Body of pancreas (tissue), 4 donors: Measurements from ENCODE around the gene ICE2. TPM values are rescaled to one million over a fixed set of nuclear protein-coding genes. Genes with fewer than 3 reads are reported as not detected.

ENCODE experiments used
- ATAC-seq: fragments of 150-250 bp; one replicate; pipeline ENCODE4 v1.9.1; 2016
- DNase-seq, 4 donors: peaks; one replicate each; pipeline ENCODE4 v3.0.0-alpha.2; 2019
- H3K27ac ChIP-seq, 4 donors: fragments of 200-600 bp; sonication (generic); 1 replicate in 3 of 4; 2 replicates in 1 of 4; pipeline versions ENCODE4 v1.5.1 to v1.6.1; 2016 to 2019; ENCODE audit warnings: mild to moderate bottlenecking in 1 of 4, mixed read lengths in 1 of 4, moderate library complexity in 1 of 4
- H3K27me3 ChIP-seq, 2 donors: fragments of 200-600 bp; sonication (generic); one replicate each; pipeline ENCODE4 v1.6.0; 2016; ENCODE audit warnings: mild to moderate bottlenecking in 1 of 2
- H3K36me3 ChIP-seq, 2 donors: fragments of 200-600 bp; sonication (generic); replicated peaks in 1 of 2; 2 replicates each; pipeline ENCODE4 v1.5.1; 2016; ENCODE audit warnings: low read depth in 2 of 2; ENCODE audit not compliant: insufficient read depth in 1 of 2
- H3K4me1 ChIP-seq: fragments of 200-600 bp; sonication (generic); one replicate; pipeline ENCODE4 v1.6.0; 2016
- H3K4me3 ChIP-seq, 2 donors: fragments of 200-600 bp; sonication (generic); 1 replicate in 1 of 2; 2 replicates in 1 of 2; pipeline ENCODE4 v1.5.1; 2016 to 2019
- H3K9me3 ChIP-seq, 3 donors: fragments of 200-600 bp; sonication (generic); 1 replicate in 2 of 3; 2 replicates in 1 of 3; pipeline ENCODE4 v1.5.1; 2016
- CTCF ChIP-seq, 7 experiments: fragments of 450-650 bp in 4 of 7; fragments of 200-600 bp in 3 of 7; sonication (generic) in 3 of 7; IDR thresholded peaks; one replicate each; pipeline ENCODE4 v1.5.1; 2016 to 2019; ENCODE audit warnings: antibody characterized with exemption in 7 of 7
- POLR2A ChIP-seq, 3 donors: fragments of 450-650 bp; IDR thresholded peaks; one replicate each; pipeline ENCODE4 v1.6.1; 2016; ENCODE audit warnings: antibody characterized with exemption in 3 of 3, mild to moderate bottlenecking in 2 of 3
- WGBS, 2 donors: methylation state at CpG; one replicate each; pipeline ENCODE4 v1.1.5; 2017; 5-methylcytosine and 5-hydroxymethylcytosine counted together
- intact Hi-C: fragments of 100-400 bp; cut with DNase I; formaldehyde crosslinking; loops from one replicate; pipeline ENCODE4 v1.15.1; 2023
- total RNA-seq, 2 donors: library from RNA; depleted of rRNA; stranded (reverse); fragments of >200 nt; gene quantifications; one replicate each; pipeline ENCODE4 v1.1.0, GENCODE V29; 2016

ICE2 gene
- total RNA-seq, 2 donors from 2014 or later: 20.1 to 24.4 TPM

DNA sequence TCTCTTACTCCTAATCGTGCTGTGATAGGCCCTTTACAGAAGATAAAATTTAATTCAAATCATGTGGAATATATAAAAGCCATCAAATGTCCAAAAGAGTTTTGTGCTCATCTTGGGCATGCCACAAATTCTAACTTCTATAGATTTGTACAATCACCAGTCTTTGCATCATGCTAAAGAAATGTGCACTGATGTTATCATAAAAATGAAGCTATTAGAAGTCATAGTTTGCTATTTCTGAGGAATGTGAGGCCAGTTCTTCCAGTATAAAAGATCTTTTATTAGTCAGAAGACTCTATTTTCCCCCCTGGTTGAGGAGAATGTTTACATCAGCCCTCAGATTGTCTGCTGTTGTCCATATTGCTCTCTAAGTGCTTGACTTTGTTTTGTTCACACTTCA, 79.0 kb downstream of the ICE2 start:
- no peaks in the 10 kb centered on the region for H3K27me3 ChIP-seq
- intact Hi-C loops: no loop called here
- H3K36me3 ChIP-seq: no peaks in the 10 kb centered on the region
- H3K9me3 ChIP-seq: no peaks in the 10 kb centered on the region
- no peak for TF ChIP-seq CTCF (IDR thresholded peaks at IDR 0.05)
- TF ChIP-seq POLR2A (IDR thresholded peaks at IDR 0.05): no peak
- ATAC-seq (no peak), DNase-seq (no peak)
- H3K4me3 ChIP-seq: no peak overlapping the region
- H3K4me1 ChIP-seq: peaks cover 26% of the 10 kb centered on the region
- peak overlapping the region in 1 of 4 donors; percentile 97 for H3K27ac ChIP-seq
- WGBS, 2 donors: 32 to 44% methylated on average over 1 of the region's 1 CpG

- H3K27me3 ChIP-seq: no peaks in the 10 kb centered on the region
- ATAC-seq (no peak), DNase-seq (peak in 1 of 4 donors; percentile 23)
- H3K4me1 ChIP-seq: peaks cover 31% of the 10 kb centered on the region
- 62 to 63% methylated on average over 21 of the region's 21 CpGs for WGBS, 2 donors
- no peaks in the 10 kb centered on the region for H3K36me3 ChIP-seq
- intact Hi-C loops: no loop called here
- H3K4me3 ChIP-seq: no peak overlapping the region
- H3K27ac ChIP-seq: peak overlapping the region in 2 of 4 donors; percentile 97 to 98
- no peaks in the 10 kb centered on the region for H3K9me3 ChIP-seq
- TF ChIP-seq POLR2A (IDR thresholded peaks at IDR 0.05) (no peak), CTCF (IDR thresholded peaks at IDR 0.05) (no peak)
Measured at GRCh38 chr15:60399246-60399915, 79.6 kb downstream of the ICE2 start.

DNA sequence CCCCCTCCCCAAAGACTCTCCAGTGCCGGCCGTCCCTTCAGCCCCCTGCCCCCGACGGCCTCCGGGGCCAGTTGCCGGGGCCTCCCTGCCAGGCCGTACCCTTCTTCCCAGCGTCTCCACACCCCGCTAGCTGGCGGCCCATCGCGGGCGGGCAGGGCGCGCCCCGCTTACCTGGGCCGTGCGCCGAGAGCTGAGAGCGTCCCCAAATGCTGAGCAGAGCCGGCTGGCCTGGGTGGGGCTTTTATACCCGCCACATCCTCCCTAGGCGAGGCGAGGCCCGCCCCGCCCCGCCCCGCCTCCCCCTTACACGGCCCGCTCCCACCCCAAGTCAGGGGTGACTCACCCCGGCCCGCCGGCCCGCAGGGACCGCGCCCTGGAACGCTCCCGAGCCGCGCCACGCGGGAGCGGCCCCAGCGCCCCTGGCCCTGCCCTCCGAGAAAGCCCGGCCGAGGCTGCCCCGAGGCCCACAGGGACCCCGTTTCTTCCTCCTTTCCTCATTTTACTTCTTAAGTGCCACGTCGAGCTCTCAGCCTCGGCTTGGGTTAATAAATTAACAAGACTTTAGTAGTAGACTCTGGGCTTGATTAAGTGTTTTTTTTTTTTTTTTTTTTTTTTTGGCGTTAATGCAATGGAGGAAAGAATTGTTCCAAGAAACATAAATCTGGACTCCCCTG, 81.0 kb downstream of the ICE2 start, which contains the start of gene ANXA2:
Gene ANXA2 (minus strand): TSS at position 215 of the 674 bp plus-strand sequence. CDS start 11,911 bp downstream, outside the sequence.
- DNase-seq (peak; percentile 81 to 88 (median 85)), ATAC-seq (peak; percentile 83)
- intact Hi-C loops: no loop called here
- Histone ChIP-seq H3K4me3 (peak within 1 kb of the TSS; percentile 83 to 91), H3K4me1 (peaks cover 46% of the 10 kb centered on the region), H3K9me3 (no peaks in the 10 kb centered on the region), H3K27ac (peak within 1 kb of the TSS; percentile 83 to 98 (median 96)), H3K27me3 (no peaks in the 10 kb centered on the region), H3K36me3 (no peaks in the 10 kb centered on the region)
- TF ChIP-seq POLR2A (IDR thresholded peaks at IDR 0.05) (peak; percentile 87 to 95 (median 94)), CTCF (IDR thresholded peaks at IDR 0.05) (no peak)
- WGBS, 2 donors: 0 to 1% methylated on average over 11 to 36 of the region's 53 CpGs

DNA sequence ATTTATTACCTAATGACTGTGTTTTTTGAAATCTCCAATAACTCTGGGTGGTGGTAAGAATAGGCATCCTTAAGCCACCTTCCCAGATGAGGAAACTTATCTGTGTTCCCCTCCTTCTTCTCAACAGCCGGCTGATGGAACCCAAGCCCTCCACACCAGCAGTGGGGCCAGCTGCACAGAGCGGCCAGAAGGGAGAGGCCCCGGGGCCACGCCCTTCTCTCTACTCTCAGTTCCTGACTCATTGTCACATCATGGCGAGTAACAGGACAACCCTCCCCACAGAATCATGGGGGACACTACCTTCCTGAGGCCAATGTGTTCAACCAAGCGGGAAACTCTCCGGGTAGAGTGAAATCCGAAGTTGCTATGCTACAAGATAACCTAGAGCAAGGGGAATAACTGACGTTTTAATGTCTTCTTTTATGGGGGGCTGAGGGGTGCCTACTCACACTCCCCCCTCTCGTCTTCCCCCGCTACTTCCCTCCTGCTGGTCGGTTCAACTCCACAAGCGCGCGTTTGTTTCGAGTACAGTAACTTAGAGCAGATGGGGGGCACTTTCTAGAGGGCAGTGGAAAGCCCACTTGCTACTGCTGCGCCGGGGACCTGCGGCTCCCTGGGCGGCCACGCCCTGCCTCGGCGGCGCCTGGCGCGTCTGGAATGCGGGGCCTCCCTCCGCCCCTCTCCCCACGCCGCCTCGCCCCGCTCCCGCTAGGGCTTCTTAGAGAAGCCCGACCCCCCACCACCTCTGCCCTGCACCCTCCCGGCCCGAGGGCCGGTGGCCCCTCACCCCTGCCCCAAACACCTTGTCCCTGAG, 81.8 kb downstream of the ICE2 start:
- H3K27me3 ChIP-seq: no peaks in the 10 kb centered on the region
- peak overlapping the region; percentile 83 to 98 (median 96) for H3K27ac ChIP-seq
- intact Hi-C loops: no loop called here
- H3K9me3 ChIP-seq: no peaks in the 10 kb centered on the region
- H3K4me3 ChIP-seq: peak overlapping the region; percentile 83 to 91
- peaks cover 52% of the 10 kb centered on the region for H3K4me1 ChIP-seq
- peak; percentile 31 for ATAC-seq
- no peaks in the 10 kb centered on the region for H3K36me3 ChIP-seq
- TF ChIP-seq POLR2A (IDR thresholded peaks at IDR 0.05): no peak
- peak in 1 of 7 experiments; percentile 4 for TF ChIP-seq CTCF (IDR thresholded peaks at IDR 0.05)
- peak; percentile 51 to 64 (median 56) for DNase-seq
- WGBS, 2 donors: 8 to 10% methylated on average over 28 to 31 of the region's 37 CpGs
